Suprapubic skin (tissue), 3 donors: ENCODE measurements around the gene SETD1A.

Experiments
- CTCF ChIP-seq, 2 donors: fragments of 200-600 bp in 1 of 2; fragments of 450-650 bp in 1 of 2; sonication (generic) in 1 of 2; IDR thresholded peaks; one replicate each; pipeline ENCODE4 v1.5.1; 2016 to 2019; ENCODE audit warnings: antibody characterized with exemption in 2 of 2, mild to moderate bottlenecking in 1 of 2, moderate library complexity in 1 of 2
- POLR2A ChIP-seq, 2 donors: fragments of 450-650 bp; IDR thresholded peaks; one replicate each; pipeline ENCODE4 v1.6.1; 2017; ENCODE audit warnings: antibody characterized with exemption in 2 of 2, mild to moderate bottlenecking in 2 of 2, moderate library complexity in 2 of 2

GRCh38 chr16:30995927-30996323, 38.4 kb downstream of the SETD1A start:
- no peak for TF ChIP-seq CTCF (IDR thresholded peaks at IDR 0.05)
- no peak for TF ChIP-seq POLR2A (IDR thresholded peaks at IDR 0.05)
